Cardiac septum (tissue), 1 donor: ENCODE data around the gene GRK5. TPM values are rescaled to one million over a fixed set of nuclear protein-coding genes. Genes with fewer than 3 reads are reported as not detected.

ENCODE experiments used
- DNase-seq: peaks from one replicate; pipeline ENCODE4 v3.0.0-alpha.2; 2020; ENCODE audit warnings: low spot score
- intact Hi-C: fragments of 100-400 bp; cut with DNase I; formaldehyde crosslinking; loops from one replicate; pipeline ENCODE4 v1.14.0; 2022
- total RNA-seq: library from RNA; stranded (reverse); fragmentation: NEBNext Ultra II Directional; extraction: Animal tissue kit (Norgen Biotek cat#: 25700); gene quantifications from one replicate; pipeline ENCODE4 v1.2.1, GENCODE V29; 2021
- donor health status: DM: no; HTN: no; CAD: no.

The GRK5 gene
- total RNA-seq, 1 donor from 2014 or later = 17.6 TPM

DNA sequence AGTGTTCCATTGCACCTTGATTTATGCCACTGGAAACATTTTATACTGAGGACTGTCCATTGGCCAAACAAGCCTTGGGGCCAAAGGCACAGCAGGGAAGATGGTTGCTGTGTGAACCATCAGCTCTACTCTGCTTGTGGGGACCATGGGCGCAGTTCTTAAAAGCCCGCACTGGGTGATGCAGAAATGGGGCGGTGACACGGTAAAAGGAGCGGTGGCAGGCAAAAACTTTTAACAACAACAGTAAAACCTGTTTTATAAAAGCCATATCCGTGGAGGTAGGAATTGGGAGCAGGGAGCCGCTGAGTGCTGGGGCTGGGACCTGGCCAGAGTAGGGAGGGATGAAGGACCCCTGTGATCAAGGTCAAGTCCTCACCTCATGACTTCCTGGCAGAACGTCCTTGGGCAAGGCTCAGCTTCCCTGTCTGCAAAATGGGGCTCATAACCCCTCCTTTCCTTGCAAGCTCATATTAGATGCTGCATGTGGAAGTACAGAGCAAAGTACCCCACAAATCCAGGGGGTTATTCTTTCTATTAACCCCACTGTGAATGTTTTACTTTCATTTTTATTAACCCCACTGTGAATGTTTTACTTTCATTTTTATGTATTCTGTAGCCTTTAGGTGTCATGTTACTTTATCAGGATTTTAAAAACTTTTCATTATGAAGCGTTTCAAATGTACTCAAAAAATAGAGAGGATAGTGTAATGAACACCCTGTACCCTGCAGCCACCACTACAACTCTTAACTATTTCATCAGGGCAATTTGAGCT is 78.3 kb downstream of the GRK5 start:
- DNase-seq = no peak

DNA sequence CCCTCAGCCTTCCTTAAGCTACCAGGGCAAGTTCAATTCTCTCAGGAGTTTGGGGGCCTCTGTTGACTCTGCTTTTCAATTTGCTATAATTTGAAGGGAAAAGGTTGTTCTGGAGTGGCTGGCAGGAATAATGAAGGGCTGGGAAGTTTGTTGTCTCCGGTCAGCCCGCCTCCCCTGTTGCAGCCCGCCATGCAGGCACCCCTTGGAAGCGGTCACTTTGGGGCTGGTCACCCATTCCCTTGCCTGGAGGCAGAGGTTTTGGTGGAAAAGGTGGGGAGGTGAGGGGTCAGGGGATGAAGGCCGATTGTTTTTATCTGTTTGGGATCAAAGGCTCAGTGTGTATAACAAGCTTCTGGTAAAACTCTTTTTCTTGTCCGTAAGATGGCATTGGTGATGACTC is 79.1 kb downstream of the GRK5 start:
- no peak for DNase-seq
- intact Hi-C loops = no loop called here

More for the DNA sequence above, 78.3 kb downstream of the GRK5 start:
- intact Hi-C loops = no loop called here

DNA sequence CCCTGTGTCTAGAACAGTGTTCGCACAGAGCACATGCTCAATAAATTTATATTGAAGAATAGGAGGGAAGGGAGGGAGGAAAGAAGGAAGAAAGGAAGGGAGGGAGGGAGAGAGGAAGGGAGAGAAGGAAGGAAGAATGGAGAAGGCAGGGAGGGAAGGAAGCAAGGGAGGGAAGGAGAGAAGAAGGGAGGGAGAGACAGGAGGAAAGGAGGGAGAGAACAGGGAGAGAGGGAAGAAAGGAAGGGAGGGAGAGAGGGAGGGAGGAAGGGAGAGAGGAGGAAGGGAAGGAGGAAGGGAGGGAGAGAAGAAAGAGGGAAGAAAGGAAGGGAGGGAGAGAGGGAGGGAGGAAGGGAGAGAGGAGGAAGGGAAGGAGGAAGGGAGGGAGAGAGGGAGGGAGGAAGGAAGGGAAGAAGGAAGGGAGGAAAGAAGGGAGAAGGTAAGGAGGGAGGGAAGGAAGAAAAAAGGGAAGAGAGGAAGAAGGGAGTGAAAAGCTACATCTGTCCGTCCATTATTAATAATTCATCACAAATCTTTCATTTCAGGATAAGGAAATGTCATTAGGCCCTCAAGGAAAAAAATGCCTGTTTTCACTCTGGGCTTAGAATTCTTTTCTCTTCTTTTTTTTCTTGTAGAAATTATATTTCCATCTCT is 79.7 kb downstream of the GRK5 start:
- intact Hi-C loops = no loop called here
- no peak for DNase-seq

DNA sequence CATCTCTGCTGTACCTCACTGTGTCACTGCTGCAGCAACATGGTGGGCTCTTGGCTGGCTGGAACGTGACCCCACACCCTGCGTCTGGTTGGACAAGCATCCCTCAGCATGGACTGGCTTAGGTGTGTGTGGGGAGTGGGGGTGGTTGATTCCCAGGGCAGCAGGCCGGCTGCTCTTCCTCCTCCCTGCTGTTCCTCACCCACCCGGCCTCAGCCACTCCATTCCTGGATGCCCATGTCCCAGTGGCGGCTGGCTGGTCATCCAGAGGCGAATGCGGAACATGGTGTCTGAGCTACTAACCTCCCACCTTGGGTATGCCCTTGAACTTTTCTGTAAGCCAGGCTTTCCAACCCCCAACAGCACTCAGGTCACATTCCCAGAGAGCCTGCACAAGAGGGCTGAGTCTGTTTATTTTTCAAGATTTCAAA is 81.2 kb downstream of the GRK5 start:
- DNase-seq = no peak
- intact Hi-C loops = no loop called here

DNA sequence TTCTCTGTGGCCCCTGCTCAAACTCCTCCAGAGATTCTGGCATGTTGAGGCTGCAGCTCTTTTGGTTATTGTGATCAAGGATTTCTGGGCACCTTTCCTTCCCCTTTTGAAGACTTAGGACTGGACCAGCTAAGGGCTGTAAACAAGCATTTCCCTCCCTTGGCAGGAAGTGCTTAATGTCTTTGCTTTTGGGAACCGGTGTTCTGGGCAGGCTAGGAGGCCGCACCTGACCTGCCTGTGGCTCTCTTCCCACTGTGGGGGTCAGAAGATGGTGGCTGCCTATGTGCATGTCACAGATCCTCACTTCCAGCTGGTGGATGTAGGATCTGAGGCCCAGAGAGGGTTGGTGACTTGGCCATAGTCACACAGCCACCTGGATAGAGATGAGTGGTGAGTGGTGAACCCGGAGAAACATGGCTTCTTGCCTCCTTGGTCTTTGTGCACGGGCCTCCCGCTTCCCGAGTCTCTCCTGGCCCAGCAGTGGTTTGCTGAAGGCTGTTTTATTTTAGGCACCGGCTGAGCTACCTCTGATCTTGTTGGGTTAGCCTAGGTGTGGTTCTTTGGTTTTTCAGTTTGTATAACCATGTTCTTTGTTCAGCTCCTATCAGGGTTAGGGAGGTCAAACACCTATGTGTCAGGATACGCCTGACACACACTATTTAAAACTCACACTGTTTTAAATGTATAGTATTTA is 82.0 kb downstream of the GRK5 start:
- no peak for DNase-seq
- intact Hi-C loops = no loop called here

DNA sequence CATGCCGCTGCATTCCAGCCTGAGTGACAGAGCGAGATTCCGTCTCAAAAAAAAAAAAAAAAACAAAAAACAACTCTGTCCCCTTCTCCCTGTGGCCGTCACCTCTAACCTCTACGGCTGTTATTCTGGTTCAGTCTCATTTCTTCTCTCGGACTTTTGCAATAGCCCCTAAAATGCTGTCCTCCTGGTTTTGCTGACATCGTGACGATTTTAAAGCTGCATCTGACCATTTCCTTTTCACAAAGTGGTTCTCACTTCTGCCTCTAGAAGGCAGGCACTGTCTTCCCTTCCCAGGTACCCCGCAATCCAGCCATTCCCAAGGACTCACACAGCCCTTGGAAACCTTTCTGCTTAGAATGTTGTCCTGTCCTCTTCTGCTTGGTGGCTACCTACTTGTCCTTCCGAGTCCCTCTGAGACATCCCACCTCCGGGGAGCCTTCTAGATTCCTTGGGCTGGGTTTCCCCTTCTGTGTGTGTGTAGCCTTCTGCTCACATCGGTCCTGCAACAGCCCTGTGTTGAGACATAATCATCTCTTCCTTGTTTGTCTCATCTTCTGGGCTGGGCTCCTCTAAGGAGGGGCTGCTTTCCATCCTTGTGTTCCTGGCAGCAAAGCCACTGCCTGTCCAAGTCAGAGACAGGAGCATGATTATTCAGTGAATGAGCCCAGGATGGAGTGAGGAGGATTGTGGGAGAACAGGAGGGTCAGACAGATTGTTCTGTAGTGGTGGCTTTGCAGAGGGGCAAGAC is 83.1 kb downstream of the GRK5 start:
- intact Hi-C loops = no loop called here
- DNase-seq = no peak

DNA sequence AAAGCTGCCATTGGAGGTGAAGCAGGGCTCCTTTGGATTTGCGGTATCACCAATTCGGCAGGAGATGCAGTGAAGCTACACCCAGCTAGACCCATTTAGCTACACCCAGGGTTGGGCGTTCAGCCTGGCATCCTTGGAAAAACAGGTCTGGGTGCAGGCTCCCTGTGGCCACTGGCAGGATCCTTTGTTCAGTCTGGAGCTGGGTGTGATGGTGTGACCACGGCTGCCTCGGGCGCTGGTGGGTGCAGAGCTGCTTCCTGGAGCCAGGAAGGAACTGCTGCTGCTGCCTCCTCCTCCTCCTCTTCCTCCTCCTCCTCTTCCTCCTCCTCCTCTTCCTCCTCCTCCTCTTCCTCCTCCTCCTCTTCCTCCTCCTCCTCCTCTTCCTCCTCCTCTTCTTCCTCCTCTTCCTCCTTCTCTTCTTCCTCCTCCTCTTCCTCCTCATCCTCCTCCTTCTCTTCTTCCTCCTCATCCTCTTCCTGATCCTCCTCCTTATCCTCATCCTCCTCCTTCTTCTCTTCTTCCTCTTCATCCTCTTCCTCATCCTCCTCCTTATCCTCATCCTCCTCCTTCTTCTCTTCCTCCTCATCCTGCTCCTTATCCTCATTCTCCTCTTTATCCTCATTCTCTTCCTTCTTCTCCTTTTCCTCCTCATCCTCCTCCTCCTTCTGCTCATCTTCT is 84.0 kb downstream of the GRK5 start:
- DNase-seq = no peak
- intact Hi-C loops = no loop called here

DNA sequence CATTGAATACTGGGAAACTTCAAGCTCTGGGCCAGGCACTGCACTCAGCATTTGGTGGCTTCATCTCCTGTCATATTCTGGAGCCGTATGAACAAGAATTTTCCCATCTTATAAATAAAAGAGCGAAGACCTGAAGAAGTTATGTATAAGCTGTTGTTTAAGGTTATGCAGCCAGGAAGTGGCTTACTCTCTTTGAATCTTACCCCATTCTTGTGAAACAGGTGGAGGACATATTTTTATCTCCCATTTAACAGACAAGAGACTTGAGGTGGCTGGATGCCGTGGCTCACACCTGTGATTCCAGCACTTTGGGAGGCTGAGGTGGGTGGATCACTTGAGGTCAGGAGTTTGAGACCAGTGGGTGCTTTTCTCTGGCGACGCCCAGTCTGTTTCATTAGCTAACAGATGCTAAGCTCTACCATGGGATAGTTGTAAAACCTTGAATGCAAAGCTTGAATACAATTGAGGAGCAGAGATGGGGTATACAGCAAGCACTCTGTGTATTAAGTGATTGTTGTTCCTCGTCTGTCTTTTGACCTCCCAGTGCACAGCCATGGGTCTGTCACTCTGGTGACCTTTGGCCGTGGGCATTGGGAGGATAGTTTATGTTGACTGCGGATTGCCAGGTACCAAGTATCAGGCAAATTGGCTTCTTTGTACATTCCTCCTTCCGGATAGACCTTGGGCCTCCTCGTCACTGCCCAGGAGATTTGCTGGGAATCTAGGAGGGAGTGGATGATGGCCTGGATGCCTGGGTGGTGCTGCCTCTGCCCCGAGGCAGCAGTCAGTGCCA is 85.8 kb downstream of the GRK5 start:
- intact Hi-C loops = no loop called here
- DNase-seq = no peak

DNA sequence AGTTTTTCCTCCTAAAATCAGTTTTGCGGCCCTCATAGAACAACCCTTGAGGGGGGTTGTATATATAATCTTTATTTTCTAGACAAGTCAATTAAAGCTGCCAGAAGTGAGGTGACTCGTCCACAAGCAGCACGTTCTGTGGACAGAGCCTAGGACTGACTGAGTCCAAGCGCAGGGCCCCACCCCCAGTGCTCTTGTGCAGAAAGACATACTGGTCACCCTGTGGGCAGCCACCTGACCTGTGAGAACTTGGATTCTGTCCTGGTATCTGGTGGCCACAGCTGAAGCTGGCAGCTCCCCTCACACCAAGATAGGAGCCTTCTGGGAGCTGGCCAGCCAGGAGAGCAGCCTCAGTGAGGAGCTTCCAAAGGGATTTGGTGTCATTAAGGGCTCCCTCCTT is 89.3 kb downstream of the GRK5 start:
- intact Hi-C loops = loop anchor here (2.0 kb wide), 1 partner anchor 16 kb away; no protein-coding TSS in a partner anchor
- peak; percentile 85 for DNase-seq

DNA sequence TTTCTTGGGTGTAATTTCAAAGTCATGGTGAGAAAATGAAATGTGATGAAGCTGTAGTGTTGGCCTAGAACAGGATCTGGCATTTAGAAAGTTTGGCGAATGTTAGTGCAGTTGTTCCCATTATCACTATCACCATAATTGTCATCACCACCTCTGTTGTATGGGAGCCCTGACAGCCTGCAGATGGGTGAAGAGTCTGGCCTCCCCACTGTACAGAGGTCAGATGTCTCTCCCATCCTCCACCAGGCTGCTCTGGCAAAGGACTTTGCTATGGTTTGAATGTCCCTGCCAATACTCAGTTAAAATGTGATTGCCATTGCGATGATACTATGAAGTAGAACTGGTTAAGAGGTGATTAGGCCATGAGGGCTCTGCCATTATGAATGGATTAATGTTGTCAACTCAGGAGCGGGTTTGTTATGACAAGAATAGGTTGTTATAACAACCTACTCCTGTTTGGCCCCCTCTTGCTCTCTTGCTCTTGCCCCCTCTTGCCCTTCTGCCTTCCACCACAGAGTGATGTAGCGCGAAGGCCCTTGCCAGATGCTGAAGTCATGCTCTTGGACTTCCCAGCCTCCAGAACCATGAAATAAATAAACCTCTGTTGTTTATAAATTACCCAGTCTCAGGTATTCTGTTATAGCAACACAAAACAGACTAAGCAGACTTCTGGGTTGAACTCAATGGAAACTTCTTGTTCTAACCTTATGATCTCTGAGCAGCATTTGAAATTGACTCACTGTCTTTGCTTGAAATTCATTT is 90.0 kb downstream of the GRK5 start:
- no peak for DNase-seq
- intact Hi-C loops = loop anchor here (2.0 kb wide), 1 partner anchor 17 kb away; no protein-coding TSS in a partner anchor

DNA sequence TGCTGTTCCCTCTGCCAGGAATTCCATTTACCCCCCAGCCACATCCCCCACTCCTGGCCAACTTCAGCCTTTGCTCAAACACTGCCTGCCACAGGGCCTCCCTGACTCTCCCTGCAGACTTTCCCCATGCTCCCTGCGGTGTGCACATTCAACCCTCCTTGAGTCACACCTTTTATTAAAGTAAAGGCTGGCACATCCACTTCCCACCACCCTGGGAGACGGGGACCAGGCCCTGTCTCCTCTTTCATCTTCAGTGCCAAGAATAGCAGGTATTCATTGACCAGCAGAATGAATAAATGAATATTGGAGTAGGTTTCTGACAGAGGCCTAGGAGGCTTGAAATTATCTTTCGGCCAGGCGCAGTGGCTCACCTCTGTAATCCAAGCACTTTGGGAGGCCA is 91.4 kb downstream of the GRK5 start:
- intact Hi-C loops = no loop called here
- no peak for DNase-seq

DNA sequence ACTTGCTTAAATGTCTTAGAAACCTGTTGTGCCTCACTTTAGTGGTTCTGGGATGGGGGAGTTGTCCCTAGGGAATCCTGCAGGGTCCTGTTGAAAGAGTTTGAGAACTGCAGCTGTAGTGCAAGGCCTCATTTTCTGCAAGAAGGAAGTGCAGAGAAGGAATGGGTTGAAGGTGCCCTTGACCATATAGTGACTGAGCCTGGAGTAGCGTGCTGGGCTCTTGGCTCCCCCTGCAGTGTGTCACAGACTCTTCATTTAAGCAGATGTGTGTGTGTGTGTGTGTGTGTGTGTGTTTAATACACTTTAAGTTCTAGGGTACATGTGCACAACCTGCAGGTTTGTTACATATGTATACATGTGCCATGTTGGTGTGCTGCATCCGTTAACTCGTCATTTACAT is 92.2 kb downstream of the GRK5 start:
- DNase-seq = no peak
- intact Hi-C loops = no loop called here

DNA sequence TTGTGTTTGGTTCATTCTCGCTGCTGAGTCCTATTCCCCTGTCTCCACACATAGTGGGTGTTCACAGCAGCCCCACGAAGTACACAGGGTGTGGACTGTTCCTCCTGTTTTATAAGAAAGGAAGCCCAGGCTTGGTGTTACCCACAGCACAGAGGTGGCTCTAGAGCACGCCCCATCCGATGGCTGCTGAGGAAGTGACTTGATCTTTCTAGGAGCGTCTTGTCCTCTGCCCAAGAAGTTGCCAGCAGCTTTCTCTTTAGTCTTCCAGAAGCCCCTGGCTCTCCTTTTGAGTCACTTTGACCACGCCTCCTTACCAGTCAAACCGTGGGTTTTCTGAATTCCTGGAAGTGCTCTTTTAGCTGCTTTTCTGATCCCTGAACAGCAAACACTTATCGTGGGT is 94.0 kb downstream of the GRK5 start:
- intact Hi-C loops = no loop called here
- no peak for DNase-seq

DNA sequence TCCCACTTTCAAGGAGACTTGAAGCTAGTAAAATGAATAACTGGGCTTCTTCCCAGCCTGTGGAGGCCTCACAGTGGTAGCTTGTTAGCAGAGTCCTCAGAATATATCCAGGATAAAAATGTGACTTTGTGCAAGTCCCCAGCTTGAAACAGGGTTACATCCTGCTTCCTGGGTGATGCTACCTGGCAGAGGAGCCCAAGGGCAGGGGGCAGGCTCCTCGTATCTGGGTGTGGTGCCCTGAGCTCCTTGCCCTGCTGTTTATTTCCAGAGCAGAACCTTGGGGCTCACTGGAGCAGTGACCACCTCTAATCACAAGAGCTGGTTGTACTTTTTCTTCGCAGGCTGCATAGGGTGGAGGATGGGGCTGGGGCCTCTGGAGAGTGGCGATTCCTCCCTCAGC is 94.8 kb downstream of the GRK5 start:
- no peak for DNase-seq

DNA sequence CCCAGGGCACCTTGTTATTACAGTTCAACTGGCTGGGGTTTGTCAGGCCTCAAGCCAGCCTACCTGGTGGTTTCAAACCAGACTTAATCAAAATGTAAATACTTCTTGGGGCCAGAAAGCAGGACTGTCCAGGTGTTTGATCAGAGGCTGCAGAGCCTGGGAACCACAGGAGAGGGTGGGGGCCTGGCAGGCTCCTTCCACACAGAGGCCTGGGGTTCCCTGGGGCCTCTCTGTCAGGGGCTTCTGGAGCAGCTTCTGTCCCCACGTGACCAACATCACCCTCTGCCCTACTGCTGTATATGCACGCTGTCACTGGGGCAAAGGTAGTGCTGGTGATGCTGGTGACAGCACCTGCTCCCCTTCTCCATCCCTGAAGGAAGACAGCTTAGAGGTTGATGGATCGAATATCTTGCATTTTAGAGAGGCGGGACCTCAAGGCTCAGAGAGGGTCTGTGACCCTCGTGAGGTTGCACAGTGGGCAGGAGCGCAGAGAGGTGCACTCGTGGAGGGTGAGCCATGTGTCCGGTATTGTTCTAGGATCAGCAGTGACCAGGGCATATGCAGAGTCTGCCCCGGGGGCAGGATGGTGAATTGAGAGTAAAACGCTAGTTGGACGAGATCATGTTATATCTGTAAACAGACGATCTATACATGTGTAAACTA is 95.4 kb downstream of the GRK5 start:
- no peak for DNase-seq
- intact Hi-C loops = no loop called here

More for the DNA sequence above, 94.8 kb downstream of the GRK5 start:
- intact Hi-C loops = no loop called here

DNA sequence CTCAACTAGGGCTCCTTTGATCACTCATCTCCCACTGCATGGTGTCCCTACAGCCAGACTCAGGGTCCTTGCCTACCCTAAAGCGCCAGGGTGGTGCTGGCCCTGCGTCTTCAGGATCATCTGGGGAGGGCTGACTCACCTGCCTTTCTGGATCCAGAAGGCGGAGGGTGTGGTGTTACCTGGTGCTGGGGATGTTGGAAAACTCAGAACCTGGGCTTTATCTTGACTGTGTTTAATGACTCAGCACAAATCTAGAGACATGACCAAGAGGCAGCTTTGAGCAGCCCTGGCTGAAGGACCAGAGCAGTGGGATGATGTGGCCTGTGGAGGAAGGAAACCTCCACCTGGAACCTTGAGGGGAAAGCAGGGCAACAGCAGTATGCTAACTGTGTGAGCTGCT is 96.5 kb downstream of the GRK5 start:
- no peak for DNase-seq
- intact Hi-C loops = no loop called here

DNA sequence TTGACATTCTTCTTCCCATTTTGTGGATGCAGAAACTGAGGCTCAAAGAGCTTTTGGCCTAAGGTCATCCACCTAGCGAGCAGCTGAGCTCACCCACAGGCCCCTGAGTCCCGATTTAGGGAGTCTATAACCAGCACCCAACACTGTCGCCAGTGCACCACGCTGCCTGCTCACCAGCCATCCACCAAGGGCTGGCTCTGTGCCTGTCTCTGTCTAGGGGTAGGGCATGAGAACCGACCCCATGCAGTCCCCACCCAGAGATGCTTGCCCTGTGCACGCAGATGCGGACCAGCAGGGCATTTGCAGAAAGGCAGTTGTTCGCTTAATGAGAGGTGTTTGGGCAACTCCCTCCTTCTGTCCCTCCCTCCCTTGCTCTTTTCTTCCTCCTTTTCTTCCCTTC is 97.2 kb downstream of the GRK5 start:
- DNase-seq = no peak
- intact Hi-C loops = no loop called here
